Activated naive CD8-positive, alpha-beta T cell (primary cell): ENCODE results near the gene FBLN2.

Experiments used
- H3K27ac Mint-ChIP-seq: one replicate; pipeline ENCODE4 v1.8.0; 2021; ENCODE audit warnings: mixed read lengths
- H3K27me3 Mint-ChIP-seq: one replicate; pipeline ENCODE4 v1.8.0; 2021; ENCODE audit warnings: mixed read lengths
- H3K36me3 Mint-ChIP-seq: one replicate; pipeline ENCODE4 v1.8.0; 2021; ENCODE audit warnings: mixed read lengths
- H3K4me1 Mint-ChIP-seq: one replicate; pipeline ENCODE4 v1.8.0; 2021; ENCODE audit warnings: low read depth, mixed read lengths
- H3K4me3 Mint-ChIP-seq: one replicate; pipeline ENCODE4 v1.8.0; 2021; ENCODE audit warnings: mild to moderate bottlenecking, mixed read lengths
- H3K9me3 Mint-ChIP-seq: one replicate; pipeline ENCODE4 v1.8.0; 2021; ENCODE audit warnings: low read depth, mixed read lengths

Gene FBLN2

GRCh38 chr3:13668136-13668535 is 119.2 kb downstream of the FBLN2 start:
- H3K27ac Mint-ChIP-seq, result no peak overlapping the region
- H3K27me3 Mint-ChIP-seq, result peaks cover 3% of the 10 kb centered on the region
- H3K4me1 Mint-ChIP-seq, result no peaks in the 10 kb centered on the region
- no peaks in the 10 kb centered on the region for H3K36me3 Mint-ChIP-seq
- no peak overlapping the region for H3K4me3 Mint-ChIP-seq
- H3K9me3 Mint-ChIP-seq, result no peaks in the 10 kb centered on the region

GRCh38 chr3:13669457-13669856 is 120.5 kb downstream of the FBLN2 start:
- Mint-ChIP-seq H3K27ac (no peak overlapping the region), H3K9me3 (no peaks in the 10 kb centered on the region), H3K4me3 (no peak overlapping the region), H3K27me3 (peaks cover 3% of the 10 kb centered on the region), H3K4me1 (no peaks in the 10 kb centered on the region), H3K36me3 (no peaks in the 10 kb centered on the region)

GRCh38 chr3:13670292-13670691 is 121.4 kb downstream of the FBLN2 start:
- peaks cover 3% of the 10 kb centered on the region for H3K27me3 Mint-ChIP-seq
- no peak overlapping the region for H3K4me3 Mint-ChIP-seq
- no peaks in the 10 kb centered on the region for H3K4me1 Mint-ChIP-seq
- no peaks in the 10 kb centered on the region for H3K36me3 Mint-ChIP-seq
- no peak overlapping the region for H3K27ac Mint-ChIP-seq
- no peaks in the 10 kb centered on the region for H3K9me3 Mint-ChIP-seq

- Mint-ChIP-seq H3K4me3 (no peak overlapping the region), H3K27ac (no peak overlapping the region), H3K36me3 (no peaks in the 10 kb centered on the region), H3K27me3 (peaks cover 5% of the 10 kb centered on the region), H3K9me3 (no peaks in the 10 kb centered on the region), H3K4me1 (no peaks in the 10 kb centered on the region)
Observed at GRCh38 chr3:13671482-13672233, 122.7 kb downstream of the FBLN2 start.

- no peak overlapping the region for H3K4me3 Mint-ChIP-seq
- no peaks in the 10 kb centered on the region for H3K4me1 Mint-ChIP-seq
- H3K27me3 Mint-ChIP-seq, result peaks cover 5% of the 10 kb centered on the region
- no peaks in the 10 kb centered on the region for H3K9me3 Mint-ChIP-seq
- H3K27ac Mint-ChIP-seq, result no peak overlapping the region
- no peaks in the 10 kb centered on the region for H3K36me3 Mint-ChIP-seq
Observed at GRCh38 chr3:13673207-13673606, 124.3 kb downstream of the FBLN2 start.

- Mint-ChIP-seq H3K27me3 (peaks cover 3% of the 10 kb centered on the region), H3K36me3 (no peaks in the 10 kb centered on the region), H3K9me3 (no peaks in the 10 kb centered on the region), H3K4me1 (no peaks in the 10 kb centered on the region), H3K27ac (no peak overlapping the region), H3K4me3 (no peak overlapping the region)
Observed at GRCh38 chr3:13674538-13675185, 125.7 kb downstream of the FBLN2 start.

DNA sequence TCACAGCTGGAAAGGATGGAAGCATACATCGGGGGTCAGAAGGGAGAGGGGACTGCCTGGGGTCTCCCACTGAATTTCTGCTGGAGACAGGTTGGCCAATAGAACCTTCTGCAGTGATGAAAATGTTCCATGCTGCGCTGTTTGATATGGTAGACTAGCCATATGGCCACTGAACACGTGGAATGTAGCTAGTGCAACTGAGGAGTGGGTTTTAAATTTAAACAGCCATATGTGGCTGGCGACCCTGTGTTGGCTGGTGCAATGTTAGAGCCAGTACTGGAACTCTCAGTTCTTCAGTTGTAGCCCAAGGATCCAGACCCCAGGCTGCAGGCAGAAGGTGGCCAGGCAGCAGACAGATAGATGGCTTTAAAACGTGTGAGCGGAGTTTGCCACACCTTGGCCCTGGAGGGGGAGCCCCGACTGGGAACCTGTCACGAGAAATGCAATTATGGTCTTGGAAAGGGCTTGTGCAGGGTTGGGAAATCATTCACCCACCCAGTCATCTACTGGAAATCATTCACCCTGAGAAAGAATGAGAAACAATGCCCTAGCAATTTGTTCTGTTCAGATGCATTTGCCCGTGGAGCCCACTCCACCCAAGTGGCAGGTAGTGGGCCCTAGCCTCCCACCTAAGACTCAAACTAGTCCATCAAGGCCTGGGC is 127.6 kb downstream of the FBLN2 start:
- Mint-ChIP-seq H3K4me1 (no peaks in the 10 kb centered on the region), H3K36me3 (no peaks in the 10 kb centered on the region), H3K27ac (no peak overlapping the region), H3K9me3 (no peaks in the 10 kb centered on the region), H3K4me3 (no peak overlapping the region), H3K27me3 (peaks cover 2% of the 10 kb centered on the region)

- no peak overlapping the region for H3K27ac Mint-ChIP-seq
- no peaks in the 10 kb centered on the region for H3K4me1 Mint-ChIP-seq
- H3K36me3 Mint-ChIP-seq, result no peaks in the 10 kb centered on the region
- H3K9me3 Mint-ChIP-seq, result no peaks in the 10 kb centered on the region
- H3K27me3 Mint-ChIP-seq, result peaks cover 5% of the 10 kb centered on the region
- no peak overlapping the region for H3K4me3 Mint-ChIP-seq
Observed at GRCh38 chr3:13677272-13677671, 128.3 kb downstream of the FBLN2 start.

DNA sequence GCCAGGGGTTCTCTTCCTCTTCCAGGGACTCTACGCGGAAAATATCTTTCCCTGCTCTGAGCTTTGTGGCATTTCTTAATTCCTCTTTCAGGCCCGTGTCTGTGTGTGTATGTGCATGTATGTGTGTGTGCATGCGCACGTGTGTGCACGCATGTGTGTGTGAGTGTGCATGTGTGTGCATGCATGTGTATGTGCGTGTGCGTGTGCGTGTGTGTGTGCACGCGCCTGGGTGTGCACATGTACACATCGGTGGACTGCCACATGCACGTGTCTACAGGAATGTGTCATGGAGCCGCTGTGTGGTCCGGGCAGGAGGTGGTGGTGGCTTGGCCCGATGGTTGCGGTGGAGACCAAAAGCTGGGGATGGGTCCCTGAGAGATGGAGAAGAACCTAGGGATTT is 133.0 kb downstream of the FBLN2 start:
- peaks cover 2% of the 10 kb centered on the region for H3K27me3 Mint-ChIP-seq
- H3K4me3 Mint-ChIP-seq, result no peak overlapping the region
- no peaks in the 10 kb centered on the region for H3K36me3 Mint-ChIP-seq
- H3K27ac Mint-ChIP-seq, result no peak overlapping the region
- no peaks in the 10 kb centered on the region for H3K9me3 Mint-ChIP-seq
- H3K4me1 Mint-ChIP-seq, result no peaks in the 10 kb centered on the region

DNA sequence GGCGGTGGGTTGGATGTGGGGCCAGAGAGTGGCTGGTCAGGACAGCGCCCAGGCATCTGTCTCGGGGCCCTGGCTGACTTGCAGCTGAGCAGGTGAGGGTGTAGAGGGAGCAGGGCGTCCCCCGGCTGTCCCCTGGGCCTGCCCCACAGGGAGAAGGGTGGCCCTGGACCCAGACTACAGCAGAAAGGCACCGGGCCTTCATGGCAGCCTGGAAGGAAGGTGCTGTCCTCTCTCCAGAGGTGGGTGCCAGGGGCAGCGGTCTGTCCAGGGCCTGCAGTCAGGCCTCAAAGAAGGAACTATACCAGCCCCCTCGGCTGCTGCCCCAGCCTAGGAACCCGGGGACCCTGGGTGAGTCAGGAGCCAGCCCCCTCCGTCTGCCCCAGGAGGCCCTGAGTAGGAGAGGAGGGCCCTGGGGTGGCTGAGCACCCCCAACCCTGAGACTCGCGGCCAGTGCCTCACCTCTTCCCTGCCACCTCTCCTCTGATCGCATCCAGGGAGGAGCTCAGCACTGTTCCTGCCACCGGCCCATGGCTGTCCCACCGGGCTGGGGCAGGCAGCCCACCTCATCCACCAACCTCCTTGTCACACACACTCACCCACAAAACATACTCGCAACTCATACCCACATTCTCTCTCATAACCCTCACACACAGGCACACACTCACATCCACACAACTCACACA is 133.5 kb downstream of the FBLN2 start:
- Mint-ChIP-seq H3K36me3 (no peaks in the 10 kb centered on the region), H3K27ac (no peak overlapping the region), H3K9me3 (no peaks in the 10 kb centered on the region), H3K27me3 (peaks cover 2% of the 10 kb centered on the region), H3K4me1 (no peaks in the 10 kb centered on the region), H3K4me3 (no peak overlapping the region)

DNA sequence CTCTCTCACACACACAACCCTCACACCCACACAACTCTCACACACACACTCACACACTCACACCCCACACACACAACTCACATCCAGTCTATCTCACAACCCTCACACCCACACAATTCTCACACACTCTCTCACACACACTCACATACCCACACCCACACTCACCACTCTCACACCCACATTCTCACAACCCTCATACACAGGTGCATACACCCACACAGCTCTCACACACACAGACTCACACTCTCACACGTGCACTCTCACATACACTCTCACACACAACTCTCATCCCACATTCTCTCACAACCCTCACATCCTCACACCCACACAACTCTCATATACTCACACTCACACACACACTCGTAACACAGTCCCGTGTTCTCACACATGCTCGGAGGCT is 134.4 kb downstream of the FBLN2 start:
- Mint-ChIP-seq H3K4me3 (no peak overlapping the region), H3K36me3 (no peaks in the 10 kb centered on the region), H3K27me3 (peaks cover 2% of the 10 kb centered on the region), H3K9me3 (no peaks in the 10 kb centered on the region), H3K27ac (no peak overlapping the region), H3K4me1 (no peaks in the 10 kb centered on the region)

DNA sequence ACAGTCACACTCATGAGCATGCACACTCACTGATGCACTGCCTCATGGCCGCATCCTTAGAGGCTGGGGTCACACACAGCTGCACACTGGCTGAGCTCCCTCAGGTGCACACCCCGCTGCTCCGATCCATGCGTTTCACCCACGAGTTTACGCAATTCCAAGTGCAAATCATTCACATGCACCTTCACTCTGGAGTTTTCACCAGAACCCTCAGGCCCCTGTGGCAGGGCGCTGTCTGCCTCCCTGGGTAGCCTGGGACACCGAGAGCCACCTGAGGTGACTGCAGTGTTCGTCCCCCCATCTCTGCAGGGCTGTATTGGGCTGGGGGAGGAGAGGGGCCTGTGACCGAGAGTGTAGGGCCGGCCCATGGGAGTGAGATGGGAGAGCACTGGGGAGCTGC is 134.8 kb downstream of the FBLN2 start:
- Mint-ChIP-seq H3K4me1 (no peaks in the 10 kb centered on the region), H3K27ac (no peak overlapping the region), H3K36me3 (no peaks in the 10 kb centered on the region), H3K27me3 (peaks cover 2% of the 10 kb centered on the region), H3K9me3 (no peaks in the 10 kb centered on the region), H3K4me3 (no peak overlapping the region)

- H3K4me1 Mint-ChIP-seq, result no peaks in the 10 kb centered on the region
- no peaks in the 10 kb centered on the region for H3K36me3 Mint-ChIP-seq
- no peak overlapping the region for H3K4me3 Mint-ChIP-seq
- H3K9me3 Mint-ChIP-seq, result no peaks in the 10 kb centered on the region
- peaks cover 2% of the 10 kb centered on the region for H3K27me3 Mint-ChIP-seq
- no peak overlapping the region for H3K27ac Mint-ChIP-seq
Observed at GRCh38 chr3:13684350-13684749, 135.4 kb downstream of the FBLN2 start.

DNA sequence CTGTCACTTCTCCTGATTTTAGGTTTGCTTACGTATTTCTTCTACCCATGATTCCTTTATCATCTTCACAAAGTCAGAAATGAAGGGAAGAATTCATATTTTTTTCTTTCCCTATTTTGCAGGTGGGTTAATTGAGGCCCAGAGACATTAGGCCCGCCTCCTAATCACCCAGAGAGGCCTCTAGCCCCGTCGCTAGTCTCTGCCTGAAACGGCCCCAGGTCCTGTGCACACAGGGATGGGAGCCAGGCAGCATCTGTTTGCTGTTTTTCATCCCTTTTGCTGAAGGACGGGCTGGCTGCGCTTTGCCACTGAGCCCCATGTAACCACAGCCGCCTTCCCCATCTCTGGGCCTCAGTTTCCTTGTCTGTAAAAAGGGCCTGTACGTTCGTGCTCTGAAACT is 135.9 kb downstream of the FBLN2 start:
- H3K27ac Mint-ChIP-seq, result no peak overlapping the region
- H3K9me3 Mint-ChIP-seq, result no peaks in the 10 kb centered on the region
- H3K4me3 Mint-ChIP-seq, result no peak overlapping the region
- H3K36me3 Mint-ChIP-seq, result no peaks in the 10 kb centered on the region
- H3K27me3 Mint-ChIP-seq, result peaks cover 2% of the 10 kb centered on the region
- no peaks in the 10 kb centered on the region for H3K4me1 Mint-ChIP-seq

DNA sequence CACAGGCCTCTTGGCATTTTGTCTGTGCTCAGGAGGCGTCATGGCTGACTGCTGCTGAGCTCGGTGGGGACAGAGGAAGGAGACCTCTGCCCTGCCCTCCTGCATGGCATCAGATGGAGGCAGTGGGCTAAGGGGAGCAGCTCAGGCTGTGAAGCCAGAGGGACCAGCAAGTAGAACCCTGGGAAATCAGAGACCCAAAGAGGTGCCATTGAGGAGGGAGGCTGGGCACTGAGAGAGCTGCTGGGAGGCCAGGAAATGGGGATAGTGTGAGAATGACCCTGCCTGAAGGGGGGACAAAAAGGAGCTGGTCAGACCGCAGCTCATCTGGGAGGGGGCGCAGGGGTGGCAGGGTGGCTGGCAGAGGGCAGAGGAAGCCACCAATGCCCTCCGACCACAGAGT is 136.8 kb downstream of the FBLN2 start:
- H3K27me3 Mint-ChIP-seq, result peaks cover 2% of the 10 kb centered on the region
- no peaks in the 10 kb centered on the region for H3K9me3 Mint-ChIP-seq
- no peak overlapping the region for H3K4me3 Mint-ChIP-seq
- H3K27ac Mint-ChIP-seq, result no peak overlapping the region
- H3K36me3 Mint-ChIP-seq, result no peaks in the 10 kb centered on the region
- H3K4me1 Mint-ChIP-seq, result no peaks in the 10 kb centered on the region
